Hippocampal formation (tissue), 2 donors: ENCODE results near the gene GRIFIN.
"Not testable (repeated sequence)": the region's sequence is repeated elsewhere in the genome, so short reads cannot be mapped to it uniquely, and the experiment has no call there.

Source experiments
- DNase-seq, 2 donors: peaks; one replicate each; lab custom pipeline; 2025; lab: John Stamatoyannopoulos, UW

The GRIFIN gene

GRCh38 chr7:2453849-2454248 lies 22.3 kb downstream of the GRIFIN start:
- DNase-seq: not testable (repeated sequence)

GRCh38 chr7:2452643-2453270 lies 23.4 kb downstream of the GRIFIN start:
- no peak for DNase-seq

- DNase-seq: no peak
Observed at GRCh38 chr7:2452074-2452507, 24.1 kb downstream of the GRIFIN start.

DNA sequence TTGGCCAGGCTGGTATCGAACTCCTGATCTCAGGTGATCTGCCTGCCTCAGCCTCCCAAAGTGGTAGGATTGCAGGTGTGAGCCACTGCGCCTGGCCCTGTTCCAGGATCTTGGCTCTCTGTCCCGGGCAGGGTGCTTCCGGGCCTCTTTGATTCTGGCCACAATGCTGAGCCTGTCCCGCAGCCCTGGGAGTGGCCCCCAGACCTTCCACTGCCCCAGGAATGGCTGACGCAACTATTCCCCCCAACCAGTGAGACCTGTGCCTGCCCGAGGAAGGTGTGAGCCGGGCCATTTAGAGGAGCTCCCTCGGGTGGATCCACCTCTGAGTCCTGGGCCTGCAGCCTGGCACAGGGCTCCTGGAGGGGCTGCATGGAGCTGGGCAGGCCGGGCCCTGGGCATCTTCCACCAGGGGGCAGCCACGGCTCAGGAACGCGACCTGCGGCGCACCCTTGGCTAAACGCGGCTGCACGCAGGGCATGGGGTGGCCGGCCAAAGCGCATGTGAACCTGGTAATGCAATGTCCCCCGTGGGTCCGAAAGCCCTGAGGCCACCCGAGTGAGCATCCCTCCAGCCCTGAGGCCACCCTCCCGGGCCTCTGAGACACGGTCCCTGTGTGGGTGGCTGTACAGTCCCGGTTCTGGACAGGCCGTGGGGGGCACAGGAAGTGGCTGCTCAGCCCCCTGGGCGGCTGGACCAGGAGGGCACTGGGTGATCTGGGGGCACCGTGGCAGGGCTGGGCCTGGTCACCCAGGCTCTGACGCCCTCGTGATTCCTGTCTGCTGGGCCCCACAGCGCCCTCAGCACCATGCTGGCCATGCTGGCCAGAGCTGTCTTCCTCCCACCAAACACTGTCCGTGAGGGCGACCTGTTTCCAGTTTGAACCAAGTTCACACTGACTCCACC lies 24.8 kb downstream of the GRIFIN start:
- peak; percentile 68 to 71 for DNase-seq

DNA sequence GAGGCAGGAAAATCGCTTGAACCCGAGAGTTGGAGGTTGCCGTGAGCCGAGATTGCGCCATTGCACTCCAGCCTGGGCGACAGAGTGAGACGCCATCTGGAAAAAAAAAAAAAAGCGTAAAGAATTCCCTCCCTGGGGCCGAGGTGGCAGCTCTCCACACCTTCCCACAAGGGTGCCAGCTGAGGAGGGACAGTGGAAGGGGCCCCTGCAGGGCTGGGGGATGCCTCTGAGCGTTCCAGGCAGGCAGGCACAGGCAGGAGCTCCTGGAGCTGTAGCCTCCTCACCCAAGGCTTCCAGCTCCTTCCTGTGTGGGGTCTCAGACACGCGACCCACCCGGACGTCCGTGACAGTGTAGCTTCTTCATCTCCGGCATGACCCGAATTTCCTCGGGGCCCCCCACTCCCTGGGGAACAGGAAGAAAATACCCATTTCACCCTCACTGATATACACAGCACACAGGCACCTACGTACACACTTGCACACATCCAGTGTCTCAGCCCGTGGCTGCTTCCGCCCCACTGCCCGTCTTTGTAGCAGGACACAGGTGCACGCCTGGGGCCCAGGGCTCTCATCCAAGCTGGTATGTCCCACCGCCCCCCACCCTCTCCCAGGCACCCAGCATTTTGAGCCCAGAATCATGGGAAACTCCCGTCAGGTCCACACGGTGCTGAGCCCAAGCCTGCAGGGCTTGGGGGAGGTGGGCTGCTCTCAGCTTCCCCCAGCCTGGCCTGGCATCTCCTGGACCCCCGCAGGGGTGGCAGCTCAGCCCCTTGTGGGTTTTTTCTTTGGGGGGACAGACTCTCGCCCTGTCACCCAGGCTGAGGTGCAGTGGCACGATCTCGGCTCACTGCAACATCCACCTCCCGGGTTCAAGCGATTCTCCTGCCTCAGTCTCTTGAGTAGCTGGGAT lies 25.7 kb downstream of the GRIFIN start:
- no peak for DNase-seq

DNA sequence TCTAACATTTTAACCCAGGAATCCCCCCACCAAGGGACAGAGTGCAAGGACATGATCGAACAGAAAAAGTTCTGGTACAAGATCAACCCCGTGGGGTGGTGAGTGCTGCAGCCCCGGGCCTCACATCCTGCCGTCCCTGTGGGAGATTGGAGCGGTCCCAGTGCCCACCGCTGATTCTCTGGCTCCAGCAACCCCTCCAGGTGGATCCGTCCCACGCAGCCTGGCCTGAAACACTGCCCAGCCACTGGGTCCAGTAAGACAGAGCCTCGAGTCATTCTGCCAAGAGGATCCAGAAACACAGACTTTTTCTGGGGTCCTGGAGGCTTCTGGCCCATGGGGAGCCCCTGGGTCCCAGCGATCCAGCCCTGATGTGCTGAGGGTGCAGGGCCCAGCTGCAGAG lies 29.5 kb downstream of the GRIFIN start:
- DNase-seq: no peak

DNA sequence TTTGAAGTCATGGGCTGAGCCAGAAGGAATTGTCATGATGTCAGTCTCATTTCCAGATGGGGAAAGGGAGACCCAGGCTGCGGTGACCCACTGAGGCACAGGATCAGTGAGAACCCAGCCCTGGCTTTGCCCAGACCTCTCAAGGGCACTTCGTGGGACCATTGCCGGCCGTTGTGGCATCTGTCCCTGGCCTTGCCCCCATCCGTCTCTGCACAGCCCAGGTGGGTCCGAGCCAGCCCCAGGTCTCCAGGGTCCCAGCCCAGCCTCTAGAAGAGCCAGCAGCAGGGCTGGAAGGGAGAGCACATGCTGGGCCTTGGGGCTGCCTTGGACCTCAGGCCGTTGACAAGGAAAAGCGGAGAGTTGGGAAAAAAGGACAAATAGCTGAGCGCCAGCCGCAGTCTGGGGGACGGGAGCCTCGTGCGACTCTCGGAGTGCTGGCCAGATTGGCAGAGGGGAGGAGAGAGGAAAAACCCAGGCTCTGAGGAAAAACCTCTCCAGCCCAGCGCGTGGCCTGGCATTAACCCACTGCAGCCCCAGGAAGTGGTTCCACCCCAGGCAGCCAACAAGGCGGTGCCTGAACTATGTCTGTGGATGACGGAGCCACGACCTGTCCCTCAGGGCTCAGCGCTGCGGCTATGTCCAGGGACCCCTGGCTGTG lies 30.2 kb downstream of the GRIFIN start:
- peak in 1 of 2 donors; percentile 25 for DNase-seq

DNA sequence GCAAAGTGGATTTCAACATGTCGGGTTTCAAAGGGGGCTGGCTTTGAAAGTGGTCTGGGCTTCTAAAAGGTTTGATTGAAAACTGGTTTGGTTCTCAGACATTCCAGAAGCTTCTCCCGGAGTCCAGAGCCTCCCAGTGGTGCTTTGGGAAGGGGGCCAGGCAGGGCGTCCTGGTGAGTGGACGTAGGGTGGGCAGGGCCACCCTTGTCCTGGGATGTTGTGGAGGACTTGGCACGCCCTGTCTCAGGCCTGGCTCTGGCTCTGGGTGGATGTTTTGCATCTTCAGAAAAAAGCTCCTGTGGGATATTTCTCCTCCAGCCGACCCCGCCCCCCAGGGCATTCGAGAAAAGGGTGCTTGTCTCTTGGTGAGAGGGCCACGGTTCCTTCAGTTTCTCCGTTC lies 31.2 kb downstream of the GRIFIN start:
- no peak for DNase-seq

GRCh38 chr7:2444476-2444875 lies 31.7 kb downstream of the GRIFIN start:
- DNase-seq: no peak

- no peak for DNase-seq
Observed at GRCh38 chr7:2443491-2443890, 32.7 kb downstream of the GRIFIN start.

DNA sequence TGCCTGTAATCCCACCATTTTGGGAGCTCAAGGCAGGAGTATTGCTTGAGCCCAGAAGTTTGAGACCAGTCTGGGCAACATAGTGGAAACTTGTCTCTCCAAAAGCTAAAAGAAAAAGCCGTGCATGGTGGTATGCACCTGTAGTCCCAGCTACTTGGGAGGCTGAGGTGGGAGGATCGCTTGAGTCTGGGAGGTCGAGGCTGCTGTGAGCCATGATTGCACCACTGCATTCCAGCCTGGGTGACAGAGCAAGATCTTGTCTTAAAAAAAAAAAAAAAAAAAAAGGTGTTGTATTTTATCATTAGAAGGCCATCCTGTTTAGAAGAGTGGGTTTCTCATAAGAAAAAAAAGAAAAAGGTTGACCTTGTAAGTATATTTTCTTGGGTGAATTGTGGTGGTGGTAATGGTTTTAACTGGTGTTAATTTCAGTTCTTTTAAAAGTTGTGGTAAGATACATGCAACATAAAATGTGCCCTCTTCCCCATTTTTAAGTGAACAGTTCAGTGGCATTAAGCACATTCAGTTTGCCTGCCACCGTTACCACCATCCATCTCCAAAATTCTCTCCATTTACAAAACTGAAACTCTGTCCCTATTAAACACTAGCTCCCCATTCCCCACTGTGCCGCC lies 34.7 kb downstream of the GRIFIN start:
- no peak for DNase-seq

- no peak for DNase-seq
Observed at GRCh38 chr7:2440608-2441245, 35.5 kb downstream of the GRIFIN start.

DNA sequence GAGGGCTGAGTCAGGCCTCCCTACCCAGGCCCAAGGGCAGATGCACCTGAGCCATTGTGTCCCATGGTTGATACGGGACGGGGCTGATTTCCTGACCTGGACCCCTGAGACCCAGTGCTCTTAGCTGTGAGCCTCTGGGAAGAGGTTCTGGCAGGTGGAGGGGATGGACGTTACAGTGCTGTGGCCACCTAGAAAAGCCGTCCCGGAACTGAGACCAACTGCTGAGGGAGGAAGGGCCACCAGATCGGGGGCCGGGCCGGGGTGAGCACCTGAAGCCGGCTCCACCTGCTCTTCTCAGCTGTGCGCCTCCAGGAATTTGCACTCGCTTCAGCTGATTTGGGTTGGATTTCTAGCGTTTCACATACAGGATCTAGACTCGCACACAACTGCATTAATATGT lies 37.4 kb downstream of the GRIFIN start:
- no peak for DNase-seq

GRCh38 chr7:2438186-2438585 lies 38.0 kb downstream of the GRIFIN start:
- DNase-seq: no peak

DNA sequence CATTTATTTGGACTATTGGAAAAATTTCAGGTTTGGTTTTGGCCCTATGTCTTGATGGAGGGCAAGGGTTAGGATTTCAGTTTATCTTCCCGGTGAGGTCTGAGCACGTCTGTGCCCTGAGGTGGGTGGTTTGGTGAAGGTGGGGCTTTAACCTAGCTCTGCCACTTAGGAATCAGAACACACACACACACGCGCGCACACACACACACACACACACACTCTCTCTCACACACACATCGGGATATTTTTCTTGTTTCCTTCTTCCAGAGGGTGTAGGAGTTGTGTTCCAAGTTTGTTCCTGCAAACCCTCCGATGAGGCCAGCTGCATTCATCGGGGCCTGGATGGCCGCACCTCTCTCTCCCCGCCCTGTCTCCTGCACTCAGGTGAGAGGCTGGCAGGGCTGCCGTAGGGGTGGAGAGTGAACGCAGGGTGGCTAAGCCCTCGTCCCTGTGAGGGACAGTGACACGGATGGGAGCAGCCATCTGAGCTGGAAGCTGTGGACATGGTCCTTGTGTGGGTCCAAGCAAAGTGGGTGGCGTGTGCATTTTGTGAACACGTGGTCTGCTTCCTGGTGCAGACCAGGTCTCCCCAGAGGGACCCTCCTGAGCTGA lies 38.6 kb downstream of the GRIFIN start:
- DNase-seq: no peak

GRCh38 chr7:2437136-2437535 lies 39.1 kb downstream of the GRIFIN start:
- no peak for DNase-seq

GRCh38 chr7:2436341-2437104 lies 39.7 kb downstream of the GRIFIN start:
- no peak for DNase-seq

DNA sequence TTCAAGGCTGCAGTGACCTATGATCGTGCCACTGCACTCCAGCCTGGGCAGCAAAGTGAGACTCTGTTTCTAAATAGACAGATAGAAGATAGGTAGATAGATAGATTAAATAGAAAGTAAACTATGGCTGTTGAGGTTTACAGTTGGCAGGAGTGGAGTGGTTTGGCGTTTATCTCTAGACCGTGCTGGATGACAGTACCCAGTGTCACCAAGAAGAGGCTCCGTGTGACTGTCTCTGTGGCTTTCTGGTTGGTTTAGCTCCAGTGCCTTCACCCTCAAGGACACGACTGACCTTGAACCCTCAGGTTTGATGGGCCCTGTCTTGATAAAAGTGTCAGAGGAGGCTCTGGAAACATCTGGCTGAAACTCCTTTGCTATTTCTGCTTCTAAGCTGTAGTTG lies 41.1 kb downstream of the GRIFIN start:
- no peak for DNase-seq

GRCh38 chr7:2433713-2434550 lies 42.3 kb downstream of the GRIFIN start:
- no peak for DNase-seq
